ENCODE measurements around the gene SIPA1.
A peak's percentile ranks its signal among the peaks of the same experiment; 100 is the strongest.

Gene SIPA1

GRCh38 chr11:65609665-65610064, 28.2 kb upstream of the SIPA1 start:
- no peak for DNase-seq

GRCh38 chr11:65610404-65610803, 27.5 kb upstream of the SIPA1 start:
- no peak for DNase-seq

- DNase-seq: no peak
Observed at GRCh38 chr11:65611028-65611757, 26.7 kb upstream of the SIPA1 start.

GRCh38 chr11:65611758-65612603, 25.9 kb upstream of the SIPA1 start:
- no peak for DNase-seq

- no peak for DNase-seq
Observed at GRCh38 chr11:65612691-65613090, 25.2 kb upstream of the SIPA1 start.

GRCh38 chr11:65613091-65613928, 24.6 kb upstream of the SIPA1 start:
- no peak for DNase-seq

GRCh38 chr11:65615229-65615949, 22.5 kb upstream of the SIPA1 start, which contains the start of gene PCNX3:
PCNX3 (plus strand) TSS chr11:65615776; CDS start chr11:65616312, 536 bp downstream.
- peak; percentile 100 for DNase-seq

- DNase-seq: no peak
Observed at GRCh38 chr11:65615950-65616574, 21.8 kb upstream of the SIPA1 start.

- no peak for DNase-seq
Observed at GRCh38 chr11:65616575-65617001, 21.3 kb upstream of the SIPA1 start.

GRCh38 chr11:65617136-65617850, 20.6 kb upstream of the SIPA1 start:
- no peak for DNase-seq

GRCh38 chr11:65617990-65618751, 19.7 kb upstream of the SIPA1 start:
- DNase-seq: no peak

GRCh38 chr11:65618763-65619162, 19.1 kb upstream of the SIPA1 start:
- no peak for DNase-seq

- no peak for DNase-seq
Observed at GRCh38 chr11:65619281-65619928, 18.5 kb upstream of the SIPA1 start.

GRCh38 chr11:65620666-65621065, 17.2 kb upstream of the SIPA1 start:
- no peak for DNase-seq

GRCh38 chr11:65621460-65621859, 16.4 kb upstream of the SIPA1 start:
- DNase-seq: no peak

GRCh38 chr11:65622011-65622410, 15.9 kb upstream of the SIPA1 start:
- no peak for DNase-seq

- no peak for DNase-seq
Observed at GRCh38 chr11:65623177-65623576, 14.7 kb upstream of the SIPA1 start.

GRCh38 chr11:65623852-65624616, 13.9 kb upstream of the SIPA1 start:
- DNase-seq: no peak
